ENCODE measurements around the gene PRDM16.

PRDM16 gene

DNA sequence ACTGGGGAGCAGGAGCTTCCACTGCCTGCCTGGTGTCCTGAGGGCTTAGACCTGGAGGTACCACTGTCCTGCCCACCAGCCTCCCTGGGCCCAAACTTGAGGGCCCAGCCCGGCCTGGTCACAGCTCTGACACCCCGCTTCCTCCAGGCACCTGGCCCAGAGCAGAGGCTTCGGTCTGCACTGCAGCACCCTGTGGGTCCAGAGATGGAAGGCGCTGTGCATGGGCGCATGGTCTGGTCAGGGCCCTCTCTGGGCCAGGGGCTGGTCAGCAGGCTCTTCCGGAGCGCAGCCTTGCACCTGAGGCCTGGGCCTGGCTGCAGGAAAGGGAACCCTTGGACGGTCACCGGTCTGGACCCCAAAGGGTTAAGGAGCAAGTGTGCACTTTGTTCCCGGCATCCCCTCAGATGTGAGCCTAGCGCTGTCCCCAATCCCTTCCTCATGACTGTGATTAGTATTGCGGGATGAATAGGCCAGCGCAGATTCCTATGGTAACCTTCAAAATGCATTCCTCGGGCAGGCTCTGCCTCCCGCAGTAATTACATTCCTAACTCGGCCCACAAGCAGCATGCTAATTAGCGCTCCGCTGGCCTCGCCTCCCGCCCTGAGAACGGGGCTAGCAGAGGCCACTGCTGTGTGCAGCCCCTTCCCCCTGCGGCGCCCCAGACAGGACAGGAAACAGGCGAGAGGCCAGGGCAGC is 36.3 kb downstream of the PRDM16 start:
- no peak overlapping the region for H3K4me3 ChIP-seq (ENCODE audit: low read depth, low read length)
- no peak for TF ChIP-seq MYC (IDR thresholded peaks at IDR 0.05; ENCODE audit: low read depth, low read length)
- TF ChIP-seq, protein P1, sequence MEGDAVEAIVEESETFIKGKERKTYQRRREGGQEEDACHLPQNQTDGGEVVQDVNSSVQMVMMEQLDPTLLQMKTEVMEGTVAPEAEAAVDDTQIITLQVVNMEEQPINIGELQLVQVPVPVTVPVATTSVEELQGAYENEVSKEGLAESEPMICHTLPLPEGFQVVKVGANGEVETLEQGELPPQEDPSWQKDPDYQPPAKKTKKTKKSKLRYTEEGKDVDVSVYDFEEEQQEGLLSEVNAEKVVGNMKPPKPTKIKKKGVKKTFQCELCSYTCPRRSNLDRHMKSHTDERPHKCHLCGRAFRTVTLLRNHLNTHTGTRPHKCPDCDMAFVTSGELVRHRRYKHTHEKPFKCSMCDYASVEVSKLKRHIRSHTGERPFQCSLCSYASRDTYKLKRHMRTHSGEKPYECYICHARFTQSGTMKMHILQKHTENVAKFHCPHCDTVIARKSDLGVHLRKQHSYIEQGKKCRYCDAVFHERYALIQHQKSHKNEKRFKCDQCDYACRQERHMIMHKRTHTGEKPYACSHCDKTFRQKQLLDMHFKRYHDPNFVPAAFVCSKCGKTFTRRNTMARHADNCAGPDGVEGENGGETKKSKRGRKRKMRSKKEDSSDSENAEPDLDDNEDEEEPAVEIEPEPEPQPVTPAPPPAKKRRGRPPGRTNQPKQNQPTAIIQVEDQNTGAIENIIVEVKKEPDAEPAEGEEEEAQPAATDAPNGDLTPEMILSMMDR (IDR thresholded peaks at IDR 0.05; ENCODE audit: low read depth, low read length) = no peak
- TF ChIP-seq, protein P2, sequence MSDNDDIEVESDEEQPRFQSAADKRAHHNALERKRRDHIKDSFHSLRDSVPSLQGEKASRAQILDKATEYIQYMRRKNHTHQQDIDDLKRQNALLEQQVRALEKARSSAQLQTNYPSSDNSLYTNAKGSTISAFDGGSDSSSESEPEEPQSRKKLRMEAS (IDR thresholded peaks at IDR 0.05; ENCODE audit: low read depth, low read length) = no peak
- no peak for TF ChIP-seq POLR2A (IDR thresholded peaks at IDR 0.05; ENCODE audit: extremely low read depth, insufficient read length)
- no peak for DNase-seq (ENCODE audit: low read depth)

DNA sequence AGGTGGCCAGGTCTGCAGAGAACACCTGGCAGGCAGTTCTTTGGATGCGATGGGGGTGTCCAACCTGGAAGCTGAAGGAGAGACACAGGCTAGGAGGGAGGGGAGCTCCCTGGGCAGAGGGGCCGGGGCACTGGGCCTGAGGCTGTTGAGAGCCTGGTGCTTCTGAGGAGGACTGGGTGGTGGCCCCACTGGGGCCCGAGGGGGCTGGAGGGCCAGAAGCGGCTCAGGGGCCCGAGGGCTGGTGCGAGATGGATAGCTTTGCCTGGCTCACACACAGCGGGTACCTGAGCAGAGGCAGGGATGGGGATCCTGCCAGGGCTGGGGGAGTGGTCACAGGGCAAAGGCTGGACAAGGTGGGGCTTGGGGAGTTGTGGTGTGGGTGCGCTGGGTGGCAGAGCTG is 37.2 kb downstream of the PRDM16 start:
- TF ChIP-seq, protein P1 (IDR thresholded peaks at IDR 0.05; ENCODE audit: low read depth, low read length) = no peak
- TF ChIP-seq MYC (IDR thresholded peaks at IDR 0.05; ENCODE audit: low read depth, low read length) = no peak
- no peak for TF ChIP-seq POLR2A (IDR thresholded peaks at IDR 0.05; ENCODE audit: extremely low read depth, insufficient read length)
- TF ChIP-seq, protein P2 (IDR thresholded peaks at IDR 0.05; ENCODE audit: low read depth, low read length) = no peak
- no peak for DNase-seq (ENCODE audit: low read depth)
- H3K4me3 ChIP-seq (ENCODE audit: low read depth, low read length) = no peak overlapping the region

DNA sequence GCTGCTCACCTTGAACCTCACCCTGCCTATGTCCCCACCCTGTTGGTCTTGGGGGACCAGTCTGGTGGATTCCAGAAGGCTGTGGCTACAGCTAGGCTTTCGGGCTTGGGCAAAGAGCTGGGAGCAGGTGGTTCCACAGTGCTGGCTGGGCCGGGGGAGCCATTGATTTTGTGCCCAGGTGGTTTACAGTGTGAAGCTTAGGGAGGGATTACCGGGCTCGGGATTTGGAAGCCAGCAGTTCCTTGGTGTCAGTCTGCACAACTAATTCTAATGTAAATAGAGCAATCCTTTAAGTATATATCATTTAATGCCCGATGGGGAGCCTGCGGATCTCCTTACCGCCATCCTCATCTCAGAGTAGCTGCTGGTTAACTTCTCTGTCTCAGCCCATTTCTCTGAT is 38.2 kb downstream of the PRDM16 start:
- TF ChIP-seq, protein P1 (IDR thresholded peaks at IDR 0.05; ENCODE audit: low read depth, low read length) = no peak
- TF ChIP-seq POLR2A (IDR thresholded peaks at IDR 0.05; ENCODE audit: extremely low read depth, insufficient read length) (no peak), MYC (IDR thresholded peaks at IDR 0.05; ENCODE audit: low read depth, low read length) (no peak)
- TF ChIP-seq, protein P2 (IDR thresholded peaks at IDR 0.05; ENCODE audit: low read depth, low read length) = no peak
- DNase-seq (ENCODE audit: low read depth) = no peak
- H3K4me3 ChIP-seq (ENCODE audit: low read depth, low read length) = no peak overlapping the region

DNA sequence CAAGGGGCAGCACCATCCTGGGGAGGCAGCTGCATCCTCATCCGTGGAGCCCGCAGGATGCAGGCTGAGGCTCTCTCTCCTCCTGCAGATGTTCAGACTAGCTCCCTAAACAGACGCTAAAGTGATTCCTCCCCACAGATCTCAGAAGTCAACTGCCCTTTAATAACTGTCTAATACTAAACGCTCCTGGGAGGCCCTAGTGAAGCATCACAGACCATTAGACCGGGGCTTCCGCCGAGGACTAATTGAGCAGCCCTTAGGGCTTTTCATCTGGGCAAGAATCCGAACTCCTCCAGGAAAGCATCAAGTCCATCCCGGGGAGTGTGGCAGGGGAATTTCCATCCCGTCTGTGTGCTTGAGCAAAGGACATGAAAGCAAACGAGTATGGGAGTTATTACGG is 40.4 kb downstream of the PRDM16 start:
- H3K4me3 ChIP-seq (ENCODE audit: low read depth, low read length) = no peak overlapping the region
- TF ChIP-seq, protein P1 (IDR thresholded peaks at IDR 0.05; ENCODE audit: low read depth, low read length) = no peak
- TF ChIP-seq, protein P2 (IDR thresholded peaks at IDR 0.05; ENCODE audit: low read depth, low read length) = no peak
- TF ChIP-seq MYC (IDR thresholded peaks at IDR 0.05; ENCODE audit: low read depth, low read length) (no peak), POLR2A (IDR thresholded peaks at IDR 0.05; ENCODE audit: extremely low read depth, insufficient read length) (no peak)
- no peak for DNase-seq (ENCODE audit: low read depth)

DNA sequence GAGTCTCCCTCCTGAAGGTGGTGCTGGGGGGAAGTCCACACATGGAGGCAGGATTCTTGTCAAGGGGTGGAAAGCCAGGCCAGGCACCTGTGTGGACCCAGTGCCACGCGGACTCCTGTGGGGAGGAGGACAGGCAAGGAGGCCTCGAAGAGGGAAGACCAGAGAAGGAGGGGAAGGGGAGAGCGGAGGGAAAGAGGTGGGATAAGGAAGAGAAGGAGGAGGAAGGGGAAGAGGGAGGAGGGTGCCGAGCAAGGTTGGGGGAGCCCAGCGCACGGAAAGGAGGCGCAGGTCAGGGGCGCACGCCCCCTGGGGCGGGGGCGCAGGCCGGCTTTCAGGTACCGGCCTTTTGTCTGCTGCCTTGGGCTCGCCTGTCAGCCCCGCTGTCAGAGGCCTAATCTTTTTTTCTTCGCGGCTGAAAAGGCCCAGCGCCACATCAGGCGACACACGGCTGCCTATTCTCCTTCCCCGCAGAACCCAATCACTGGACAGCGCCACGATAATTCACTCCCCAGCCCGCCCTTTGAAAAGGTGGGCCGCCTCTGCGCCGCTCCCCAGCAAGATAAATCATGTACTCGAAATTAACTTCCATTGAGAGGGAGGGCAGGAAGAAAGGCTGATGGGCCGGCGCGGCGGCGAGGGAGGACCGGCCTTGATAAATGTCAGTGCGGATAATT is 42.5 kb downstream of the PRDM16 start:
- no peak overlapping the region for H3K4me3 ChIP-seq (ENCODE audit: low read depth, low read length)
- no peak for DNase-seq (ENCODE audit: low read depth)
- TF ChIP-seq, protein P2 (IDR thresholded peaks at IDR 0.05; ENCODE audit: low read depth, low read length) = no peak
- TF ChIP-seq MYC (IDR thresholded peaks at IDR 0.05; ENCODE audit: low read depth, low read length) = no peak
- TF ChIP-seq POLR2A (IDR thresholded peaks at IDR 0.05; ENCODE audit: extremely low read depth, insufficient read length) = no peak
- TF ChIP-seq, protein P1 (IDR thresholded peaks at IDR 0.05; ENCODE audit: low read depth, low read length) = no peak
